ENCODE results near the gene TMEM183A.

DNA sequence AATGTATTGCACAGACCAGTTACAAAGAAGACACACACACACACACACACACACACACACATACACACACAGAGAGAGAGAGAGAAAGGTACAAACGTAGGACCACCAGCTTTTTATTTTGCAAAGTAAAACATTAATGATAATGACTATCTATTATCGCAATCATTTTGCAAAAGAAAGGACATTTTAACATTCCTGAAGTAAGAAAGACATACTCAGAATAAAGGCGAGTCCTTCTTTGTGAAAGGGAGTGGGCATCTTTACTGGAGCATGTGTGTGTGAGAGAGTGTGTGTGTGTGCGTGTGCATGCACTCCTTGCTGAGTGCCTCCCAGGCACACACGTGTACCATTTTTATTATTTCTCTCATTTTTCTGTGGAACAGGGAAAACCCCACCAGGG is 47.5 kb downstream of the TMEM183A start:
- TF ChIP-seq, protein P1, sequence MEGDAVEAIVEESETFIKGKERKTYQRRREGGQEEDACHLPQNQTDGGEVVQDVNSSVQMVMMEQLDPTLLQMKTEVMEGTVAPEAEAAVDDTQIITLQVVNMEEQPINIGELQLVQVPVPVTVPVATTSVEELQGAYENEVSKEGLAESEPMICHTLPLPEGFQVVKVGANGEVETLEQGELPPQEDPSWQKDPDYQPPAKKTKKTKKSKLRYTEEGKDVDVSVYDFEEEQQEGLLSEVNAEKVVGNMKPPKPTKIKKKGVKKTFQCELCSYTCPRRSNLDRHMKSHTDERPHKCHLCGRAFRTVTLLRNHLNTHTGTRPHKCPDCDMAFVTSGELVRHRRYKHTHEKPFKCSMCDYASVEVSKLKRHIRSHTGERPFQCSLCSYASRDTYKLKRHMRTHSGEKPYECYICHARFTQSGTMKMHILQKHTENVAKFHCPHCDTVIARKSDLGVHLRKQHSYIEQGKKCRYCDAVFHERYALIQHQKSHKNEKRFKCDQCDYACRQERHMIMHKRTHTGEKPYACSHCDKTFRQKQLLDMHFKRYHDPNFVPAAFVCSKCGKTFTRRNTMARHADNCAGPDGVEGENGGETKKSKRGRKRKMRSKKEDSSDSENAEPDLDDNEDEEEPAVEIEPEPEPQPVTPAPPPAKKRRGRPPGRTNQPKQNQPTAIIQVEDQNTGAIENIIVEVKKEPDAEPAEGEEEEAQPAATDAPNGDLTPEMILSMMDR (IDR thresholded peaks at IDR 0.05; ENCODE audit: borderline replicate concordance, extremely low read depth, low read length, poor library complexity, severe bottlenecking), result no peak
- no peak for TF ChIP-seq EZH2 (IDR thresholded peaks at IDR 0.05; ENCODE audit: borderline replicate concordance, low read depth, low read length, severe bottlenecking)
